Kidney glomerular epithelial cell (primary cell): ENCODE data around the gene MRGPRF.
"Not testable (repeated sequence)": the region's sequence is repeated elsewhere in the genome, so short reads cannot be mapped to it uniquely, and the experiment has no call there.

Experiments
- DNase-seq: peaks from one replicate; lab custom pipeline; 2025; lab: John Stamatoyannopoulos, UW

Gene MRGPRF

DNA sequence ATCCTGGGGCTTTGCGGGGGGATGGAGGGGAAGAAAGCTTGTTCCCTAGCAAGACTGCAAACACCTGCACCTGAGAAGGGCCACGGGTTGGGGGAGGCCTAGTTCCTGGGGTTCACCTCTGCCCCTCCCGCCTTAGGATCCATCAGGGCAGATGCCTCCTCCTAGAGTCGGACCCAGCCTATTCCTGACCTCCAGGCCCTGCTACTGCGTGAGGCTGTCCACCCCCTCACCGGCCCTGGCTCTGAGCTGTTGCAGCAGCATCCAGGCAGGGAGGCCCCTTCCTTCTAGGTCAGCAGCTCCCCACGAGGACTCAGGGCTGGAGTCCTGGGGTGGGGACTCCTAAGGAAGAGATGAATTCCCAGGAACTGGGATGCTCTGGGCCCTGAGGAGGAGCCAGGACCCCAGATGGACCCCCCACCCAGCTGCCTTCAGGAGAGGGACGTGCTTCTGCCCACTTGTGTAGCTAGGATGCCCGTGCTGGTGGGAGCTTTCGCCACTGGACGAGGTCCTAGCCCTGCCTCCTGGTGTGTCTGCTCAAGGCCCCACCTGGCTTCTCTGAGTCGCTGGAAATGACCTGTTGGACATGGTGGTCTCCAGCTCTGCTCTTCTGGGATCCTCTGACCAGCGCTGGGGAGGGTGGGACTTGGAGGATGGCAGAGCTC lies 10.3 kb downstream of the MRGPRF start:
- DNase-seq, result no peak

- no peak for DNase-seq
These were observed 10.9 kb downstream of the MRGPRF start for GRCh38 chr11:69002110-69002569.

DNA sequence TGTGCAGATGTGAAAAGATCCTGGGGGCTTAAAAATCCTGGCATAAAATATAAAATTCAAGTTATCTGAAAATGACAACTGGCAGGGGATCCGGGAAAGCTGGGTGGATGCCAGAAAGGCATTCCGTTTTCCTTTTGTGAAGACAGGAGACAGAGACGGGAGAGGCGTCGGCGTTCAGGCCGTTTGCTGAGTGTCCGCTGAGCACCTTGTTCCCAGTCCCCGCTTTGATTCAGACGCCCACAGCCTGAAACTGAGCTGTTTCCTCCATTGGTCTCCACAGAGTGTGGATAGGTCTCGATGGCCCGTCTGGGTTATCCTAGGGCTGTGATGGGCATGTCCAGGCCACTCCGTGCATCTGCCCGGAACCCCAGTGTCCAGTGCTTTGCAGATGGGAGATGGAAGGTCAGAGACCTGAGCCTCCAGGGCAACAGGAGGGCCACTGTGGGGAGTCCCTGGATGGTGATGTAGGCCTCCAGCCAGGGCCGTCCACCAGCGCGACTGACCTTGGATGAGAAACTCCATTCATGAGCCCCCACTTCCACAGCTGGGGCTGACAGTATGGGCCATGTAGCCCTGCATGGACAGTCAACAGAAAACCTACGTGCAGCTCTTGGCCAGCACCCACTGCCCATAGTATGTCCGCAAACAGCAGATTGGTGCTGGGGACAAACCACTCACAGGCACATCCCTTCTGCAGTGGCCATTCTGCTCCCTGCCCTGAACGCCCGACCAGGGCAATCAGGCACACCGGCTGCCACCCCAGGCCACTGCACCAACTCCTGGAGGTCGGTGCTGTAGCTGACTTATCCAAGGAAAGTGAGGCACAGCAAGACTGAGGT lies 11.6 kb downstream of the MRGPRF start:
- DNase-seq, result no peak

DNA sequence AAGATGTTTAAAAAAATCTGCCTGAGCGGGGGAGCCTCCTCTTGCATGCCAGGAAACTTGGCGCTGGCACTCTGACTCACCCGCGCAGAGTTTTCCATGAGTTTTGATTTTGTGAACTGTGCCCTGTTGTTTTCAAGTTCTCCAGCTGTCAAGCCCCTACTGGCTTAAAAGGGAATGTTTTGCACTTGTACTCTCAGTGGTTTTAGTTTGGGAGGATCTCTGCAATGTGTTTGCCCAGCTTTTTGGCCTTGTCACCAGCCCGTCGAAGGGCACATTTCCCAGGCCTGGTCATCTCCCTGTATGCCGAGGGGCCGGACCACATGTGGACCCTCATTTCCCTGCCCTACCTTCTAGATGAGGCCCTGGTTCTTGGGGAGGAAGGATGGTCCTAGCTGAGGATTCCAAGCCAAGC lies 12.2 kb downstream of the MRGPRF start:
- DNase-seq, result peak; percentile 69

- DNase-seq, result no peak
These were observed 12.7 kb downstream of the MRGPRF start for GRCh38 chr11:69000391-69000790.

GRCh38 chr11:68999748-69000355 lies 13.2 kb downstream of the MRGPRF start:
- DNase-seq, result not testable (repeated sequence)

- no peak for DNase-seq
These were observed 13.8 kb downstream of the MRGPRF start for GRCh38 chr11:68999093-68999747.

- no peak for DNase-seq
These were observed 14.6 kb downstream of the MRGPRF start for GRCh38 chr11:68998390-68998911.

- DNase-seq, result no peak
These were observed 15.1 kb downstream of the MRGPRF start for GRCh38 chr11:68997995-68998348.

- DNase-seq, result no peak
These were observed 15.7 kb downstream of the MRGPRF start for GRCh38 chr11:68997124-68997994.

DNA sequence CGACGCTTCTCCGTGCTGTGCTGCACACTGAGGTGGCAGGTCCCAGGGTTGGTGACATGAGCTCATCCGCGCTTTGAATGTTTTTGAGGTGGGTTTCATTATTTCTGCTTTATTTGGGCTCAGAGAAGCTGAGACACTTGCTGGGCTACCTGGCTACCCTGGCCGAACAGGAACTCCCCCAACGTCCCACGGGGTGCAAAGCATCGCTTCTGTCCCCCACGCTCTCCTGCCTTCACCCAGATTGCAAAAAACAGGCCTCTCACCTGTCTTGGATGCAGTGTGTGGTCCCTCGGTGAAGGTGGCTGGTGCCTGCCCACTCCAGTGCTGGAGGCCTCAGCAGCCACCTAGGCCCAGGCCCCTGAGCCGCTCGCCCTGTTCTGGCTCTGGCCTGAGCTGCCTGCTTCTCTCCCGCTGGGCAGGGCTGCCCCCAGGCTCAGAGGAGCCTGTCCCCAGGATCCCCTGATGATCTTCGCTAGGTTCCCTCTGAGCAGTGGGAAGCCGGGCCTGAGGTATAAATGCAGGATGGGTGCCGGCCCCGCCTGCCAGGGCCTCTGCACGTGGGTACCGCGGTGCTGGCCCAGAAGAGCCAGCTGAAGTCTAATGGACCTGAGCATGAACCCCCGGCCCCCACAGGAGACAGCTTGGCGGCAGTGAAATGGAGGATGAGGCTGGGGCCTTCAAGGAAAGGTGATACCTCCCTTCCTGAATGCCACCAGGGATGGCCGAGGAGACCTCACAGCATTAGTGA lies 16.5 kb downstream of the MRGPRF start:
- no peak for DNase-seq

DNA sequence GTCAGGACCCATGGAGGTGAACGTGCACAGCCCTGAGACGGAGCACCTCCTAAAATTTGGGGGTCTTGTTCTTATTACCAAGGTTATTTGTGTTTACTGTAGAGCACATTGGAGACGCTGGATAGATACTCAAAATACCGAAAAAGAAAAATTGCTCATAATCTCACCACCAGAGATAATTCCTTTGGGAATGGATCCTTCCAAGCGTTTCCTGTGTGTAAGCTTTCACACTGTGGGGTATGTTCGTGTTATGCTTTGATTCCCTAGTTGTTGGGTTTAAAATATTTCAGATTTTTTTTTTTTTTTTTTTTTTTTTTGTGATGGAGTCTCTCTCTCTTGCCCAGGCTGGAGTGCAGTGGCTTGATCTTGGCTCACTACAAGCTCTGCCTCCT lies 18.2 kb downstream of the MRGPRF start:
- no peak for DNase-seq

DNA sequence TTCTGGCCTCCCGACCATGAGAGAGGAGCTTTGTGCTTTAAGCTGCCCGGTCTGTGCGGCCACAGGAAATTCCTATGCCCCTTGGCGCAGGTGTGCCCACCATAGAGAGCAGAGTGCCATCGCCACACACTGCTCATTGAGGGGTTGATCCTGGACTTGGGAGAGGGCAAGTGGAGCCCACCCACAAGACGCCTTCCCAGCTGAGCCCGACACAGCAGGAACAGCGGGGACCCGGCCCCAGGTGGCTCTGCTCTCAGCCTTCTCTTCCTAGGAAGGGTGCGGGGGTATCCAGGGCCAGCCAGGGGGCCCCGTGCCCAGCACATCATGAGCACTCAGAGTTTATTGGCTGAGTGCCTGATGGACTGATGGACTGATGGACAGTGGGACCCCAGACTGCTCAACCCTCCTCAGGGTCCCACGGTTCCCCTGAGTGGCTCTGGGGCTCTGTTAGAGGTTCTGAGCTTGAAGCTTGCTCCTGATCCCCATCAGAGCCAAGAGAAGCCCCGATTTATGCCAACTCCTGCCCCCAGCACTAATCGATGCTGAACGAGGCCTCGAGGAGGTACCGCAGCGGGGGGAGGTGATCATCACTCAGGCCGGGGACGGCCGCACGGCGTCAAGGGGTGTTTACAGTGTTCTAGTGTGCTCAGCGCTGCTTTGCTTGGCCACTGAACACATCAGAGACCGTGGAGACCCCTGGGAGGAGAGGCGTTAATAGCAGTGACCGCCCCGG lies 18.7 kb downstream of the MRGPRF start:
- DNase-seq, result no peak

DNA sequence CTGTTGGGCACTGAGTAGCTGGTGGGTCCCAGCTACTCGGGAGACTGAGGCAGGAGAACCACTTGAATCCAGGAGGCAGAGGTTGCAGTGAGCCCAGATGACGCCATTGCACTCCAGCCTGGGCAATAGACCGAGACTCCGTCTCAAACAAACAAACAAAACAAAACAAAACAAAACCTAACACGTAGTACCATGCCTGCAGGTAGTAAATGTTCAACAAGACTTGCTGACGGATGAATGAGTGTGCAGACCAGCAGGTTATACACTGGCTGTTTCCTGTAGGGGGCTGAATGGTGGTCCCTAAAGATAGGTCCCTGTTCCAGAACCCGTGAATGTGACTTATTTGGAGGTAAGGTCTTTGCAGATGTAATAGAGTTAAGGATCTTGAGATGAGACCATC lies 19.5 kb downstream of the MRGPRF start:
- peak; percentile 7 for DNase-seq

DNA sequence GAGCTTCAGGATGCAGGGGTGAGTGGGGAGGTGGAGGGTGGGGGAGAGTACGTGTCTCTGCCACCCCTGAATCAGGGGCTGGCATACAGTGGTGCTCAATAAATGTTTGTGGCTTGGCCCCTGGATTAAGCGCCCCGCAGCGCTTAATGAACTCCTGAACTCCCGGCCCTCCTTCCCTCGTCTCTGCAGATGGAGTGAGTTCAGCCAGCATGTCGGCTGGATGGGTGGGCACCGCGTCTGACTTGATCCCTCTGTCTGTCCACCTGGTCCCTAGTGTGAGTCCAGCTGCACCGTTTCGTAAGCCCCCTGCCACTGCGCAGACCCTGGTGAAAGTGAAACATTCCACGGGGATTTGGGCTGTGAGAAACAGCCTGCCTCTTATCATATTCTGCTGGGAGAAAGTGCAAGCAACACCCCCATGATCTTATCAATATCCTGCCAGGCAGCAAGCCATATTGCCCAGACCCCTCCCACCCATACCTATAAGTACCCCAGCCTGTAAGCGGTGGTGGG lies 20.2 kb downstream of the MRGPRF start:
- DNase-seq, result no peak

DNA sequence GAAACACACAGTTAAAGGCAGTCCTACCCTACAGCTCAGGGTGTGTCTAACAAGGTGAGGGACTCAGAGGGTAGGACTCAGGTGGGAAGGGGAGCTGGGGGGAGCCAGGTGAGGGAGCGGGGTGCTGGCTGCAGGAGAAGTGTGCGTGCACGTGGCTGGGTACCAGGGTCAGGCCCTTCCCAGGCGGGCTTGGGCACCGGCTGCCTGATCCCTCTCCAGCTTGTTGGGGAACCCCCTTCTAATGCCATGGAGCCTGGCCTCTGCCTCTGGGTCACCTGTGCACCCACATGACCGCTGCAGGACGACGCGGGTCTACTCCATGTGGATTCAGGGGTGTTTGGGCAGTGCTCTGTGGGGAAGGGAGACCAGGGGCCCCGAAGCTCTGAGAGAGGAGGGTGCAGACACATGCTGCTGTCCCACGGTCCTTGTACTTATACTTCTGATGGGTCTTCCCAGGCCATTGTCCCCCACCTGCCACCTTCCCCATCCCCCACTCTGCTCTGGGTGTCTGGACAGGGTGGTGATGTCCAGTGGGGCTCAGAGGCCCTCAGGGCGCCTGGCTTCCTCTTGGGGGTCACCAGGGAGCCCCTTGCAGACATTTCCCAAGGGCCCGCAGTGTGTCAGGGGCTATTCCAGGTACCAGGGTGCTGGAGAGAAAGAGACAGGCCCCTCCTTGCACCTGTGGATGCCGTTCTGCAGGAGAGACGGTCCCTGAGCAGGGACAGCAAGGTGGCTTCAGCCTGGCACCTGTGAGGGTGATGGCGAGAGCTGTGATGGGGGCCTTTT lies 21.9 kb downstream of the MRGPRF start:
- DNase-seq, result no peak

DNA sequence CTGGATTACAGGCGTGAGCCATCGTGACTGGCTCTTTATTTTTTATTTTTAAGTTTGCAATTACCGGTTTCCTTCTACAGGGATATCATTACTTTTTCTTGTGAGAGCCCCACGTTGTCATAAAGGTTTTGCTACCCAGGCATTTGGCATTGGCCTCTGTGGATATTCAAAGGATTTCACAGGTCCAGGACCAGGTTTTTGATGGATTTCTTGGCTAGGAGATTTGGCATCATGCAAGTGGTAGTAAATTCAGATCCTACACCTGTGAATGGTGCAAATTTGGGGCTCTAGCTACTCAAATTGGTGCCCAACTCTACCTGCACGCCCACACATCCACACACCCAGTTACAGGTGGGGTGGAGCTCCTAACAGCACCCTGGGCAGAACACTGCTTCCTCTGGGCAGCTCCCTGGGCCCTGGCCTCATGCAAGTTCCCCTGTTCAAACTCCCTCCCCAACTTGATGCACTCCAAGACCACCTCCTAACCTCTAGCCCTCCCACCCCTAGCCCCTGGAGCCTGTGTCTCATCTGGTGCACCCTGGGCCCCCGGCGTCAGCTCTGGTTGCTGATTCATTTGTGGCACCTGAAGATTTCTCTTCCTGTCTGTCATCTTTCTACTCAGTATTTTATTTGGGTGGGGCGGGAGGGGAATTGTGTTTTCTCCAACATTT lies 23.0 kb downstream of the MRGPRF start:
- DNase-seq, result no peak

- no peak for DNase-seq
These were observed 24.6 kb downstream of the MRGPRF start for GRCh38 chr11:68988491-68988890.
